ENCODE measurements around the gene CPEB1.

The CPEB1 gene

GRCh38 chr15:82549199-82549665 is 97.9 kb downstream of the CPEB1 start:
- DNase-seq (ENCODE audit: low spot score in 2 of 2) (no peak), ATAC-seq (peak; percentile 5)
- H3K4me3 Mint-ChIP-seq = no peak overlapping the region
- peaks cover 25% of the 10 kb centered on the region for H3K4me1 Mint-ChIP-seq
- no peak overlapping the region for H3K27ac Mint-ChIP-seq
- no peaks in the 10 kb centered on the region for H3K9me3 Mint-ChIP-seq
- no peaks in the 10 kb centered on the region for H3K36me3 Mint-ChIP-seq

GRCh38 chr15:82548700-82549099 is 98.5 kb downstream of the CPEB1 start:
- Mint-ChIP-seq H3K27ac (no peak overlapping the region), H3K9me3 (no peaks in the 10 kb centered on the region), H3K4me1 (peaks cover 25% of the 10 kb centered on the region), H3K36me3 (no peaks in the 10 kb centered on the region), H3K4me3 (no peak overlapping the region)
- no peak for DNase-seq (ENCODE audit: low spot score in 2 of 2)
- ATAC-seq = peak; percentile 94

DNA sequence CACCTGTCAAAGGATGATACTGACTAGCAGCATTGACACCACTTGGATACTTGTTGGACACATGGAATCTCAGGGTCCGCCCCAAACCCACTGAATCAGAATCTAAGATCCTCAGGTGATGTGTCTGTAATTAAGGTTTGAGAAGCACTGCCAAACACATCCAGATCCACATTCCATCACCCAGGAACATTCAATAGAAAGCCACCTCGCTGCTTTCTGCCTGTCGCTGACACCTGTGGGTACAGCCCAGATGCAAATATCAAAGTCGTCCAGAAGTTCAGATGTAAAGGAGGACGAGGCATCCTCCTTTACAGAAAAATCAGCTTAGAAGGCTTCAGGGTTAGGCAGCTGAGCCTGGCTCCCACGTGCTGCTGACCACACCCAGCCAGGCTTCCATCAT is 101.7 kb downstream of the CPEB1 start:
- Mint-ChIP-seq H3K36me3 (peaks cover 7% of the 10 kb centered on the region), H3K4me3 (no peak overlapping the region), H3K9me3 (no peaks in the 10 kb centered on the region), H3K4me1 (peaks cover 30% of the 10 kb centered on the region), H3K27ac (no peak overlapping the region)
- no peak for DNase-seq (ENCODE audit: low spot score in 2 of 2)
- ATAC-seq = no peak

DNA sequence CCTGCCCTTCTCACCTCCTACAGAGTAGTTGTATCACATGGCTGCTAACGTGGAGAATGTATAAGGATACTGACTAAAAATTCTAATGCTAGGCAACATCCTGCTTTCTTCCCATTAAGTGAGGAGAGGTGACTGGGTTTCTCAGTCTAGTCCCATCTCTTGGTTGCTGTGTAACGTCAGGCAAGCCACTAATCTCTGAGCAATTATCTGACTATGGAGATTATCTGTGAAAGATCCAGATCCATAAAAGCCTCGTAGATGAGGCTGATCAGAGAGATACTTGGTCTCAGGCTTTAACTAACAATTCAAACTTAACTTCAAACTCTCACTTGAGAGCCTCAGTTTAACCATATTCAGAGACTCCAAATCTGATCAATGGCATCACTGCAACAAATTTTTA is 102.2 kb downstream of the CPEB1 start:
- H3K4me1 Mint-ChIP-seq = peaks cover 26% of the 10 kb centered on the region
- no peak overlapping the region for H3K4me3 Mint-ChIP-seq

DNA sequence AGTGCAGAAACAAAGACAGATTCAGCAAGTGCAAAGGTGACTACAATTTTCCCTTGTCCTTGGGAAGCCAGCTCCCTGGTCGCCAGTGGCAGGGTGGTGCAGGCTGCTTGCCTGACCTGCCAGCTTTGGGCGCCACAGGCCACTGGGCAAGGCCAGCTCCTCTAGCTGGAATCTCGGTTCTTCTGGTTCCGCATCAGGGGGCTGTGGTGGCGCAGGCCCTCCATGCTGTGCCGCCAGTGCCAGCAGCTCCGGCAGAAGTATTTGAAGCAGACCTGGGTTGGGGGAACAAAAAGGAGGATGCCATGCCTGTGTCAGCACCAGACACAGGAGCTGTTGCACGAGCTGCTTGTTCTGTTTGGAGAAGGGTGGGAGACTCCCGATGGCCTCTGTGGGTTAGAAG is 102.7 kb downstream of the CPEB1 start:
- Mint-ChIP-seq H3K9me3 (no peaks in the 10 kb centered on the region), H3K4me1 (peaks cover 24% of the 10 kb centered on the region), H3K4me3 (no peak overlapping the region), H3K36me3 (peaks cover 18% of the 10 kb centered on the region), H3K27ac (no peak overlapping the region)
- no peak for ATAC-seq
- no peak for DNase-seq (ENCODE audit: low spot score in 2 of 2)

More for the DNA sequence above, 102.2 kb downstream of the CPEB1 start:
- ATAC-seq = no peak
- no peak overlapping the region for H3K27ac Mint-ChIP-seq
- no peaks in the 10 kb centered on the region for H3K9me3 Mint-ChIP-seq
- no peak for DNase-seq (ENCODE audit: low spot score in 2 of 2)
- peaks cover 12% of the 10 kb centered on the region for H3K36me3 Mint-ChIP-seq

GRCh38 chr15:82543160-82543559 is 104.0 kb downstream of the CPEB1 start:
- H3K4me3 Mint-ChIP-seq = no peak overlapping the region
- DNase-seq (ENCODE audit: low spot score in 2 of 2) = no peak
- no peaks in the 10 kb centered on the region for H3K9me3 Mint-ChIP-seq
- H3K4me1 Mint-ChIP-seq = peaks cover 25% of the 10 kb centered on the region
- no peak overlapping the region for H3K27ac Mint-ChIP-seq
- ATAC-seq = no peak
- peaks cover 30% of the 10 kb centered on the region for H3K36me3 Mint-ChIP-seq

DNA sequence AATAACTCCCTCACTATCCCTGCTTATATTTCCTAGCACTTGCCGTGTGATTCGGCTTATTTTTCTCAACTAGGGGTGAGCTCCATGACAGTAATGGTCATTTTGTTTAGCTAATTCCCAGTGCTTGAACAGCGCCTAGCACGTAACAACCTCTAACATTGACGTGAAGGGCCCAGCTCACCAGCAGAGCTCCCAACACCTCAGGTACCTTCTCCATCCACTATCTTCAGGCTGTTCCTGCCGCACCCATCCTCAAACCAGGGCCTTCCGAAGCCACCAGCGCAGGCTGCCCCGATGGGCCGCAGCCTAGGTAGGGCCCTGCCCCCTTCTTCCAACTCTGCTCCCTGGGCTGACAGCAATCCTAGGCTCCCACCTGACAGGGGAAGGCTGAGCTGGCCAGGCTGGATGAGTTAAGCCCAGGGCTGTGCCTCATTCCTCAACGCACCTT is 106.2 kb downstream of the CPEB1 start:
- no peak for ATAC-seq
- no peaks in the 10 kb centered on the region for H3K9me3 Mint-ChIP-seq

GRCh38 chr15:82540055-82540983 is 106.8 kb downstream of the CPEB1 start, which contains the start of gene RPS17:
RPS17 (minus strand) TSS chr15:82540457; CDS start chr15:82540428, 29 bp downstream.
- Mint-ChIP-seq H3K36me3 (peaks cover 59% of the 10 kb centered on the region), H3K27ac (peak within 1 kb of the TSS; percentile 98), H3K9me3 (no peaks in the 10 kb centered on the region), H3K4me3 (peak within 1 kb of the TSS; percentile 94), H3K4me1 (peaks cover 44% of the 10 kb centered on the region)
- DNase-seq (ENCODE audit: low spot score in 2 of 2) = peak; percentile 99 to 100
- peak; percentile 96 for ATAC-seq

More for the DNA sequence above, 106.2 kb downstream of the CPEB1 start:
- Mint-ChIP-seq H3K36me3 (peaks cover 52% of the 10 kb centered on the region), H3K27ac (peak overlapping the region; percentile 98), H3K4me3 (peak overlapping the region; percentile 94), H3K4me1 (peaks cover 44% of the 10 kb centered on the region)
- DNase-seq (ENCODE audit: low spot score in 2 of 2) = no peak

DNA sequence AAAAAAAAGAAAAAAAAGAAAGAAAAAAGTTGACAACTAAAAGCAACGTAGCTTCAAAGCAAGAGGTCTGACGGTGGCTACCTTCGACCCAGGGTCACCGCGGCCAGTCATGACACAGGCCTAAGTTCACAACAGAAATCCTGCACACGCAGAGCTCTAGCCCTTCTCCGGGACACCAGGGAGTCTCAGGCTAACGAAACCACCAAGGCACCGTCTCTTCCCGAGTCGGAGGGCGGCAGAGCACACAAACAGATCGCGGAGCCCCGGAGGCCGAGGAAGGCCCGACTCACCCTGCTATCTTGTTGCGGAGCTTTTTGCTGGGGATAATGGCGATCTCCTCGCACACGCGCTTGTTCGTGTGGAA is 107.5 kb downstream of the CPEB1 start:
- peak overlapping the region; percentile 98 for H3K27ac Mint-ChIP-seq
- no peaks in the 10 kb centered on the region for H3K9me3 Mint-ChIP-seq
- no peak for ATAC-seq
- peaks cover 45% of the 10 kb centered on the region for H3K4me1 Mint-ChIP-seq
- H3K36me3 Mint-ChIP-seq = peaks cover 65% of the 10 kb centered on the region
- no peak for DNase-seq (ENCODE audit: low spot score in 2 of 2)
- peak overlapping the region; percentile 94 for H3K4me3 Mint-ChIP-seq

DNA sequence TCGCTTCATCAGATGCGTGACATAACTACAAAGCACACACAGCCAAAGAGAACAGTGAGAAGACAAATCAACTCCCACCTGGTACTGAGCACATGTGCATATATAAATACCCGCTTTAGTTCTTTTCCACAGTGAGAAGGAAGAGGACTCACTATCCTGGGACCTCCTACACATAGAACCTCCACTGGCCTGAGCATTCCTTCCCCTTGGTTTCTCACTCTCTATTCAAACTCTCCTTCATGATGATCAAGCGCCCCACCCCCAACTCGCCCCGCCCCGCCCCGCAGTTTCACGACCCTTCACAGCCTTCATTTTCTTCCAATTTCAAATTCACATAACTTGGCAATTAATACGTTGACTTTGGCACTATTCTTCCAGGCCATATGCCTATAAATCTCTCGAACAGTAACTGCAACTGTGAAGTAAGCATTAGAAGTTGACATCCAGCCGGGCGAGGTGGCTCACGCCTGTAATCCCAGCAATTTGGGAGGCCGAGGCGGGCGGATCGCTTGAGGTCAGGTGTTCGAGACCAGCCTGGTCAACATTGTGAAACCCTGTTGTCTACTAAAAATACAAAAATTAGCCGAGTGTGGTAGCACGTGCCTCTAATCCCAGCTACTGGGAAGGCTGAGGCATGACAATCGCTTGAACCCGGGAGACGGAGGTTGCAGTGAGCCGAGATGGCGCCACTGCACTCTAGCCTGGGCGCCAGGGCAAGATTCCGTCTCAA is 108.0 kb downstream of the CPEB1 start:
- peaks cover 71% of the 10 kb centered on the region for H3K36me3 Mint-ChIP-seq
- peaks cover 50% of the 10 kb centered on the region for H3K4me1 Mint-ChIP-seq
- H3K9me3 Mint-ChIP-seq = no peaks in the 10 kb centered on the region
- H3K27ac Mint-ChIP-seq = peak overlapping the region; percentile 98
- ATAC-seq (no peak), DNase-seq (ENCODE audit: low spot score in 2 of 2) (no peak)
- peak overlapping the region; percentile 94 for H3K4me3 Mint-ChIP-seq

GRCh38 chr15:82537351-82537908 is 109.7 kb downstream of the CPEB1 start:
- Mint-ChIP-seq H3K36me3 (peaks cover 81% of the 10 kb centered on the region), H3K4me3 (peak overlapping the region; percentile 94), H3K4me1 (peaks cover 55% of the 10 kb centered on the region), H3K27ac (peak overlapping the region; percentile 98), H3K9me3 (no peaks in the 10 kb centered on the region)
- no peak for DNase-seq (ENCODE audit: low spot score in 2 of 2)
- ATAC-seq = no peak

DNA sequence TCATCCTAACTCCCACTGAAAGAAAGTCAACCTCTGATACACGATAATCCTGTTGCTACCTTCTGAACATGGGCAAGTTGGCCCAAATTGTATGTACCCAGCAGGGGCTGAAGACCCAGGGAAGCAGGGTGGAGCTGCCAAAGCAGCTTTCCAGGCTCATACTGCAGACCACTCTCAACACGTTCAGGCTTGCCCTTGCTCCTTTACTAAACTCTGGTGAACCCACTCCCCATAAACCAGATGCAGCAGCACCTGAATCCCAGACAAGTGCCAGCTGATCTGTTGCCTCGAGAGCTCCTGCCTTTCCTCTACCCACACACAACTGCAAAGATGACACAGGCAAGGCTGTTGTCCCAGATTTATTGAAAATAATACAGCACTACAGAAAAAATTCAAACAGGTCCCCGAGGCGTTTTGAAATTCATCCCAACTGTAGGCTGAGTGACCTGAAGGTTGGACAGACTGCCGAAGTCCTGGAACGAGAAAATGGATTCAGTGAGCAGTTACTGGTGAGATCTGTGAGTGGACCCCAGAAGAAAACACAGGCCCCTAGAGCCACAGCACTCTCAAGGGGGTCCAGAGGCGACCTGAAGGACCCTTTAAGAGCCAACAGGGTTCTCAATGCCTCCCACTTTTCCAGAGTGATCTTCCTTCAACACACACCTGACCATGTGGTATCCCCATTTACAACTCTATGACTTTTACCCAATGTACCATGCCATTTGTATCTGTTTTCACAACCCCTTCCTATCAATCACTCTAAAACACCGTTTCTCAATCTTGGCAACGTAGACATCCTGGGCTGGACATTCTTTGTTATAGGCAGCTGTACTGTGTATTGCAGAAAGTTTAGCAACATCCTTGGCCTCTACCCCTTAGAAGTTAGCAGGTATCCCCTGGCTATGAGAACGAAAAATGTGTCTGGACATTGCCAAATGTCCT is 110.5 kb downstream of the CPEB1 start:
- Mint-ChIP-seq H3K36me3 (peaks cover 81% of the 10 kb centered on the region), H3K27ac (peak overlapping the region; percentile 98), H3K4me3 (peak overlapping the region; percentile 94)

DNA sequence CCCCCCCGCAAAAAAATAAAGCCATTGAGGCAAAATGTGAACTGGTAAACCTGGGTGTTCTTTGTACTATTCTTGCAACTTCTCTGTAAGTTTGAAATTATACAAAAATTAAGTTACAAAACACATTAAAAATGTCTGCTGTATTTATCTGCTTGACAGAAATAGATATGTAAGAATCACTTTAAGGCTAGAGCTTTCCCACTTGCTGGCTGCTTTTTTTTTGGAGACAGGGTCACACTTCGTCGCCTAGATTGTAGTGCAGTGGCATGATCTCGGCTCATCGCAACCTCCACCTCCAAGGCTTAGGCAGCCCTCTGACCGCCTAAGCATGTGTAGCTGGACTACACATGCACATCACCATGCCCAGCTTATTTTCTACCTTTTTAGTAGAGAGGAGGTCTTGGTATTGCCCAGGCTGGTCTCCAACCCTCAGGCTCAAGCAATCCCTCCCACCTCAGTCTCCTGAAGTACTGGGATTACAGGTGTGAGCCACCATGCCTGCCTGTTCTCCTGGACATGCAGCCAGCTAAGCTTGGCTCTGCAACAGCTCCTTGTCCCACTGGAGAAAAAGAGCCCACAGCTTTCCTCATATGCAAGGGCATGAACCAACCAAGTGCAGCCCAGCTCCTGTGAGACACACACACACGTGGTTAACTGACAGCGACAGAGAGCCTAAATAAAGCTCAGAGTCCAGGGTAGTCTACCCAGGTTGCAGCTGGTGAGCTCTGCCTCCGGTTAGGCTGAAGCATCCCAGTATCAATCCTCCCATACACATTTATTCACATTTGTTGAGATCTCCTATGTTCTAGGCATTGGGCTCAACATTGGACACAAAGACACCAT is 111.4 kb downstream of the CPEB1 start:
- H3K27ac Mint-ChIP-seq = peak overlapping the region; percentile 98
- ATAC-seq = no peak
- peaks cover 58% of the 10 kb centered on the region for H3K4me1 Mint-ChIP-seq
- DNase-seq (ENCODE audit: low spot score in 2 of 2) = peak in 1 of 2 donors; percentile 47
- peaks cover 77% of the 10 kb centered on the region for H3K36me3 Mint-ChIP-seq
- H3K9me3 Mint-ChIP-seq = no peaks in the 10 kb centered on the region
- H3K4me3 Mint-ChIP-seq = no peak overlapping the region

More for the DNA sequence above, 110.5 kb downstream of the CPEB1 start:
- Mint-ChIP-seq H3K9me3 (no peaks in the 10 kb centered on the region), H3K4me1 (peaks cover 55% of the 10 kb centered on the region)
- ATAC-seq (no peak), DNase-seq (ENCODE audit: low spot score in 2 of 2) (no peak)
